Limb (tissue), 2 donors: Measurements from ENCODE around the gene ROBO2.

ENCODE experiments used
- DNase-seq, 2 donors: peaks; one replicate each; pipeline ENCODE4 v3.0.0-alpha.2; 2016; ENCODE audit errors: extremely low spot score in 2 of 2

Gene ROBO2

GRCh38 chr3:77668376-77668775, 628.5 kb downstream of the ROBO2 start:
- no peak for DNase-seq

- no peak for DNase-seq
These were observed 632.1 kb downstream of the ROBO2 start for GRCh38 chr3:77672016-77672415.

GRCh38 chr3:77682162-77682561, 642.3 kb downstream of the ROBO2 start:
- DNase-seq, result no peak

- DNase-seq, result no peak
These were observed 644.2 kb downstream of the ROBO2 start for GRCh38 chr3:77684115-77684514.

- no peak for DNase-seq
These were observed 645.8 kb downstream of the ROBO2 start for GRCh38 chr3:77685713-77686112.

- no peak for DNase-seq
These were observed 646.7 kb downstream of the ROBO2 start for GRCh38 chr3:77686560-77686959.

GRCh38 chr3:77687545-77687944, 647.6 kb downstream of the ROBO2 start:
- no peak for DNase-seq

GRCh38 chr3:77690284-77690845, 650.5 kb downstream of the ROBO2 start:
- no peak for DNase-seq

GRCh38 chr3:77693147-77693546, 653.2 kb downstream of the ROBO2 start:
- no peak for DNase-seq

- DNase-seq, result no peak
These were observed 659.3 kb downstream of the ROBO2 start for GRCh38 chr3:77699125-77699691.
